Erythroblast (primary cell): ENCODE data around the gene CCDC85A.

ENCODE experiments used
- DNase-seq, 2 experiments: peaks; one replicate each; lab custom pipeline; 2025; lab: John Stamatoyannopoulos, UW
- GATA1 ChIP-seq: IDR thresholded peaks from 2 replicates; pipeline ENCODE4 v1.6.1; 2011; ENCODE audit warnings: low read depth, mild to moderate bottlenecking, control low read depth, low read length, moderate library complexity
- POLR2A ChIP-seq: IDR thresholded peaks from 2 replicates; pipeline ENCODE4 v1.6.1; 2011; ENCODE audit warnings: mild to moderate bottlenecking, low read length

The CCDC85A gene

DNA sequence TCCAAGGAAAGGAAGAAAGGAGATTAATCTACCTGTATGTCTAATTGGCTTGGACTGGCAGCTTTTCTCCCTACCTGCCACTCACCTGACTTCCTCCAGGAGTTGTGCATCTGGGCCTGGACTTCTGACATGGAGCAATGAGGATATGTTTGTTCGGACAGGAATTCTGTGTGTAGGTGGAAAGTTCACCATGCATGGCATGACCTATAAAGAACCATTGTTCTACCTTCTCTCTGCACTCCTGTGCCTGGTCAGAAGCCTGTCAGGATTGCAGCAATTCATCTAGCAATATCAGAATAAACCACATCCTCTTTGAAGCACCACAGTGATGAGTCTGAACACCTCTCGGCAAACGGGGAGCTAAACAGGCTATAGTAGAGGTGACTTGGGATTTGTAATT is 20.8 kb downstream of the CCDC85A start:
- TF ChIP-seq POLR2A (no peak), GATA1 (no peak)
- DNase-seq: no peak

DNA sequence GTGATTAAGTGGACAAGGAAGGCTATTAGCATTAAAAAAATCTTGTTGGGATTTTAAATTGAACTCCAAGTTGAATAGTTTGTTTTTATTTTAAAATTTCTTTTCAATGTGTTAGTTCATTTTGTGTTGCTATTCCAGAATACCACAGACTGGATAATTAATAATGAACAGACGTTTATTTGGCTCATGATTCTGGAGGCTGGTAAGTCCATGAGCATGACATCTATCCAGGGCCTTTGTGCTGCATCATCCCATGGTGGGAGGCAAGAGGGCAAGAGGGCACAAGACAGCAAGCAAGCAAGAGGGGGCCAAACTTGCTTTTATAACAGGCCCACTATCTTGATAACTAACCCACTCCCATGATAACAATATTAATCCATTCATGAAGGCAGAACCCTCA is 22.5 kb downstream of the CCDC85A start:
- no peak for TF ChIP-seq GATA1
- DNase-seq: no peak

DNA sequence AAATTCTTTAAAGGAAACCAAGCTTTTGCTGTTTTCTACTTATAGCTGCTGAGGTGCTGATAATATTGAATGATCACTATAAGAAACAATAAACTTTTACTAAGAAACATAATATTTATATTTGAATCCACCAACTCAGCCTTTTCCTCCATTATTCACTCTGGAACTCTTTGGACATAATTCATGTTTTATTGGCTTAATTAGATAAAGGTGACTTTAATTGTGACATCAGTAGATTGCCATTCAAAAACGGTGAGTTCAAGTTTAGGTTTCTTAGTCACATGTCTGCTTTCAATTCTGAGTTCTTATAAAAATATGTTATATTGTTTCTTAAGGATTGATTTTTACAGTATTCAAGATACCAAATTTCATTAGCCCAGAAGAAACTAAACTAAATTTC is 24.0 kb downstream of the CCDC85A start:
- TF ChIP-seq GATA1 (no peak), POLR2A (no peak)
- no peak for DNase-seq

DNA sequence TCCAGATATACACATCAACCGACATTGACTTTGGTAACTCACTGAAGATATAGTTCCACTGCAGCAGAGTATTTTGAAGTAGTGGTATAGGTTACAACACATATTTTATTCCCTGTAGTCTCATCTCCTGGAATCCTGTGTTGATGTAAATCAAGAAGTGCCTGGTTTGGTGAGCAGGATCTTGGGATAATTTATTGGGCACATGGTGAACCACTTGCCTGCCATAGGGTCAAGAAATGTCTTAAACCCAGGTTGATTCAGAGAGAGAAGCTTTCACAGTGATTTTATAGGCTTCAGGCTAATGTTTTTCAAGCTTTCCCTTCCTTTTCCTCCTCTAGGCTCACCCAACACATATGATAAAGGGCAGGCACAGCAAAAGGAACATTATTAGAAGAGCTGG is 24.6 kb downstream of the CCDC85A start:
- DNase-seq: no peak
- TF ChIP-seq POLR2A (no peak), GATA1 (no peak)

DNA sequence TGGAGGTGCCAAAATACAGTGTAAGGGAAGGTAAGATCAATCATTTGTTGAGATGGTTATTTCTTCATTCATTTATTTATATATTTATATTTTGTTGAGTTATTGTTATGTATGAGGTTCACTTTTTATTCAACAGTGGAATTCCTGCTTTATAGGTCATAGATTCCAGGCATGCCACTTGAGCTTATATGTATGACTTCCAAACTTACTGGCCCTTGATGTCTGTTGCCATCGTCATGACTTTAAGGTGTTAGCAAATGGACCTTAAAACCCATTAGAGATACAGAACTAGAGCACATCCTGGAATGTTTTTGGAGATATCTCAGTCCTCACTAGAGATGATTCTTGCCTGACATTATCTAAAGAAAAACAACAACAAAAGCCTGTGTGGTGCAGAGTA is 25.9 kb downstream of the CCDC85A start:
- TF ChIP-seq POLR2A (no peak), GATA1 (no peak)
- no peak for DNase-seq

DNA sequence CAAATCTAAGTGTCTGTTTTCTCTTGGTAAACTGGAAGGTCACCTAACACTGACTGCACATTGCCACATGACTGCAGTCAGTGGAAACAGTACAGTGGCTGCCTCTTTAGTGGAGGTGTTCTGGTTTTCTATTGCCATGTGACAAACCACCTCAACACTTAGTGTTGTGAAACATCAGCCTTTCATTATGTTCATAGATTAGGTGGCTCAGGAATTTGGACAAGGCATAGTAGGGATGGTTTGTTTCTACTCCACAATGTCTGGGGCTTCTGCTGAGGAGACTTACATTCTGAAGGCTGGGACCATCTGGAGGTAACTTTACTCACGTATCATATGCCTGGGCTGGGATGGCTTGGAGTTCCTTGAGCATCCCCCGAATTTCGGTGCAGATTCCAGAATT is 26.5 kb downstream of the CCDC85A start:
- DNase-seq: no peak
- TF ChIP-seq POLR2A: no peak
- no peak for TF ChIP-seq GATA1

DNA sequence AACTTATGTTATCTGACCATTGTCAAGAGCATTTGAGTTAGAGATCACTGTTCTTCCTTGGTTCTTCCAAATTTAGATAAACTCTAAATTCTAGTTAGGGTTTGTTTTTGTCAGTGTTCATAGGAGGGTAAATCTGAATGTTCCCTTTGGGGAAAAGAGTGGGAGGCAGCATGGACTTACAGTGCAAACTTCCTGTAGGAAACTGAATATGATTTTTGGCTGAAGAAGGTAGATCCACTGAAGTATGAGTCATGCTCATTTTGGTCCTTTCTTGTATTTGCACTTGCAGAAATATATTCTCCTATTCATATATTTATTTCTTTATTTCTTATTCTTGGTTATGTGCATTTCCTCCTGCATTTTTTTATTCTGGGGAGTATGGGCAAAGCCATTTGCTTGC is 27.3 kb downstream of the CCDC85A start:
- no peak for DNase-seq
- TF ChIP-seq POLR2A (no peak), GATA1 (no peak)

DNA sequence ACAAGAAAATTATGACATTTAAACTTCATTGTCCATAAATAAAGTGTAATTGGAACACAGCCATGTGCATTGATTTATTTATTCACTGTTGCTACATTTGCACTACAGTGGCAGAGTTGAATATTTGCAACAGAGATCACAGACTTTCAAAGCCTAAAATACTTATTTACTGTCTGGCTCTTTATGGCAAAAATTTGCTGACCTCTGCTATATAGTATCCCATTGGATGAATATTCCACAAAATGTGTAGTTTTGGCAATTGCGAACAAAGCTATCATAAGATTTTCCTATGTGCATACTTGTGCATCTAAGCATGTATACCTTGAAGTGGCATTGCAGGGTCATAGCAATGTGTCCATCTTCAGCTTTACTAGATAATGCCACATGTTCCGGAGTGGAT is 32.1 kb downstream of the CCDC85A start:
- no peak for DNase-seq
- no peak for TF ChIP-seq POLR2A
- no peak for TF ChIP-seq GATA1

DNA sequence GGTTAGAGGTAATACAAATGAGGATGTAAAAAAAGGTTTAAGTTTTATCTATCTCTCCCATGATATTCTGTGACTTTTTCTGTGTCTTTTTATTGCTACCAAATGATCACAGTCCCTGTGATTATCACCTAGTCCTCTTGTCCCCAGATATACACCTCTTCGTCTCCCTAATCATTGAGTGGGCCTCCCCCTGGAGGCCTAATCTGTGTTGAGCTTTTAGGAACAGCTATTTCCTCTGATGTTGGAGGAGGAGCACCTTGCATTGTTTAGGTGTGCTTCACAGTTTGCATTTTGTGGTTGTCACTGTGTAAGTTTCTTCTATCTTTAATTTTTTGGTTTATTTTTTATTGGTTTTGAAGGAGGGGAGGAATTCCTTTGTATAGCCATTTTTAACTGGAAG is 33.3 kb downstream of the CCDC85A start:
- TF ChIP-seq GATA1 (no peak), POLR2A (no peak)
- DNase-seq: no peak

DNA sequence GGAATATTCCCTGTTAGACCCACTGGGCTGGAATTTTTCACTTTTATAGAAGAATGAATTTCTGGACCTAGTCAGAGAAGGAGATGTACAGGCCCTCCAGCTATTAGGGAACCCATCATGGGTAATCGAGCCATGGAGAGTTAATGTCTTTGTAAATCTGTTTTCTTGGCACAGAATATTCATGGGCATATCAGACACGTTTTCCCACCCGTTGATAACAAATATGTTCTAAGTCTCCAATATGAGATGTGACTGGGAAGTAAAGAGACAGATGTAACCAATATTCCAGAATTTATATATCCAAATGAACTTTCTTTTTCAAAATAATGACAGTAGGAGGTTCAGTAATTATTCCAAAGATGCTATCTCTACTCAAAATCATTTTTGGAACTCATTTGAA is 38.7 kb downstream of the CCDC85A start:
- TF ChIP-seq POLR2A (no peak), GATA1 (no peak)
- DNase-seq: no peak

DNA sequence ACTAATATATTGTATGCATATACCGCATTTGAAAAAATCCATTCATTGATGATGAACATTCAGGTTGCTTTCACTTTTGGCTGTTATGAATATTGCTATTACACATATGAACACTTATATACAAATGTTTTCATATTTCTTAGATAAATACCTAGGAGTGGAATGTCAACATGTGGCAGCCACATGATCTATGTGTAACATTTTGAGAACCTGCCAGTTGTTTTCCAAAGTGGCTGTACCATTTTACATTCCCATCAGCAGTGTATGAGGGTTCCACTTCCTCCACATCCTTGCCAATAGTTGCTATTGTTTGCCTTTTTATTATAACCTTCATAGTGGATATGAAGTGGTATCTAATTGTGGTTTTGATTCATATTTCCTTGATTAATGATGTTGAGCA is 40.5 kb downstream of the CCDC85A start:
- no peak for DNase-seq
- no peak for TF ChIP-seq GATA1
- no peak for TF ChIP-seq POLR2A

DNA sequence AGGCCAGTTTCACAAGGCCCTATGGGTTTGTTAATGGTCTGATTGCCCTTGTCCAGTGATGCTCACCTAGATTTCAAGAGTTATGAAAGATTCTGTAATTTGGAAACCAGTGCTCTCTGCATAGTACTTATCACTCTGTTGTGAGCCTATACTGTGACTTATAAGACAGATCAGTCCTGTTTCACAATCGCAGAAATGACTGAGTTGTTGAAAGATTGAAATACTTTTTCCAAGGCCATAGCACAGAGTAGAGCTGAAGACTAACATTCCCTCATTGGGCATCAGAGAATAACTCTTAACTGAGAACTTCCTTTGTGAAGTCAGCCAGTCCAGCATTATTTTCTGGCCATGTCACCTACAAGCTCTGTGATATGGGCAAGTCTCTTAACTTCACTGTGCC is 44.0 kb downstream of the CCDC85A start:
- DNase-seq: no peak

DNA sequence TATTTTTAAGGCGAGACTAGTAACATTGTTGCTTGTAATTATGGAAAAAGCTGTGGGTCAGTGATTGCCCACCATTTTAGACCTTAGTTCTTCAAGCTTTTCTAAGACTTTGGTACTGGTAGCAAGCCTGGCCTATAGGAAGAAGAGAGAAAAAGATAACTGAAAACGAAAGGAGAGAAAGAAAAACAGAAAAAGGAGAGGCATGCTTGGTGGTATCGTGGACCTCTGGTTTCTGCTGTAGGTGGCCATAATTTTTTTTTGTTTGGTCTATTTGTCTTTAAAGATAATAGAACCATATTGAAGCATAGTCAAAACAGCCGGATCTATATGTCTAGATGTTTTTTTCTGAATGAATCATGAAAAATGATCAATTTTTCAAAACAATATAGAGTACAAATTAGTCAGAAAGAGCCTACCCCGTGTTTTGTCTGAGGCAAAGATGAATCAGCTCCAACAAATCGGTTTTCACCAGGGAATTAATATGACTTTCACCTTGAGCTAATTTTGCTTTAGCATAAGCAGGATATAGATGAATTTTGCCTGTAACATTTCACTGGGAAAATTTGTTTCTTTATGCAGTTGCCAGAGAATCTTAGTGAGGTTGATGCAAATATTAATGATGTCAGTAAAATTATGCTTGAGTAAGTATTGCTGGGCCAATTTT is 45.7 kb downstream of the CCDC85A start:
- DNase-seq: no peak
- no peak for TF ChIP-seq GATA1
- no peak for TF ChIP-seq POLR2A

More for the DNA sequence above, 44.0 kb downstream of the CCDC85A start:
- no peak for TF ChIP-seq POLR2A

DNA sequence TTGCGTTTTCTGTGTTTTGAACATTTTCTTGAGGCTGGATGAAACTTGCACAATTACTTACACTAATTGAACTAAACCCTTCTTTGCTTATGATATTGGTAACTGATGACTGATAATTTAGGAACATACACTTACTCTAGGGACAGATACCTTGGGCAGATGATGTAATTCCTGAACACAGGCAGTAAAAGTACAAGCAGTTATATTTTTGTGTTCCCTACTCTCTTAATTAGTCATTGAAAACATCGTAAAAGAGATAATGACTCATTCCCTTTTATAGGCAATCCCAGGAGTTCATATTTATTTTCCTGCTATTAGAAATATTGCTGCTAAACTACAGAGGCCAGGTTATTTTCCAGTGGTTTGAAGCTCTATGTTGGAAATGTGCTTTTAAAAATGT is 46.4 kb downstream of the CCDC85A start:
- no peak for DNase-seq

DNA sequence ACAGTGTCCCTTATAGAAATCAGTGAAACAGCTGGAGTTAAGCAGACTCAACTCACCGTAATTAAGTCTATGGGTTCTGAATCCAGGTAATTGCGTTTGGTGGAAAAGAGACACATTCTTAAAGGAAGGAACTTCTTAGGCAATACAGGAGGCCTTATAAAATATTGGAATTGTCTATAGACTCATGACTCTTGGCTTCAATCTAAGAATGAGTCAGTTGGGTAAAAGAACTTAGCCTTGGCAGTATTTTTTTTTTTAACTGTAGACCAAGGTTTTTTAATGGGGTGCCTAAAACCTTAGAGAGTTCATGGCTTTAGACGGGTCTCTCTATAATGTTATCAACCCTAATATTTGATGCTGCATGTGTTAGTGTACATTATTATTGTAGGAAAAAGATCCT is 47.6 kb downstream of the CCDC85A start:
- TF ChIP-seq POLR2A: no peak
- no peak for TF ChIP-seq GATA1
- no peak for DNase-seq

More for the DNA sequence above, 46.4 kb downstream of the CCDC85A start:
- no peak for TF ChIP-seq POLR2A
- TF ChIP-seq GATA1: no peak

DNA sequence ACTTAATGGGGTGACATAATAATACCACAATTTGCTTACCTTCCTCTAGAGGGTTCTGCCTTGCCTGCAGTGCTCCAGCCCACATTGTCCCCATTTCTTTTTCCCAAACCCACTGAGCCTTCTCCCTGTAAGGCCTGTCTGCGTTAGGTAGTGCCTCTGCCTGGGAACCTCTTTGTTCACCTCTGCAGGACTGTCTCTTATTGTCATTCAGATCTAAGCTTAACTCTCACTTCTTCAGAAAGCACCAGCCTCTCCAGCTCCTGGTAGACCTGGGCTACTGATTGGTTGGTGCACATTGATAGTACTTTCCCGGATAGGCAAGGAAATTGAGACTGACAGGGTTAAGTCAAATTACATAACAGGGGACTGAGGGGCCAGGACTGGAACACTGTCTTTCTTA is 49.1 kb downstream of the CCDC85A start:
- no peak for DNase-seq
- TF ChIP-seq GATA1 (no peak), POLR2A (no peak)
